ENCODE data around the gene GADD45A.

The GADD45A gene

GRCh38 chr1:67735806-67736627 lies 51.0 kb downstream of the GADD45A start (continued):
- no peak for TF ChIP-seq ZNF398 (tag by site-specific recombination; IDR thresholded peaks at IDR 0.05)
- TF ChIP-seq ZNF670 (tag by site-specific recombination; IDR thresholded peaks at IDR 0.05; ENCODE audit: low read depth) = no peak
- TF ChIP-seq ZEB2 (tag by site-specific recombination; IDR thresholded peaks at IDR 0.05) = no peak
- TF ChIP-seq SALL2 (tag by site-specific recombination; IDR thresholded peaks at IDR 0.05; ENCODE audit: borderline replicate concordance) = no peak
- no peak for TF ChIP-seq KLF8 (tag by site-specific recombination; IDR thresholded peaks at IDR 0.05)
- 0 out of 2 replicates have a peak, but pooled peaks have one; percentile 16 for TF ChIP-seq IKZF3 (tag by site-specific recombination; IDR thresholded peaks at IDR 0.05)
- peak; percentile 25 for TF ChIP-seq SP7 (tag by site-specific recombination; IDR thresholded peaks at IDR 0.05)
- no peak for TF ChIP-seq HOXD13 (CRISPR knock-in tag; IDR thresholded peaks at IDR 0.05; ENCODE audit: borderline replicate concordance)
- 0 out of 2 replicates have a peak, but pooled peaks have one; percentile 31 for TF ChIP-seq ZBTB20 (tag by site-specific recombination; IDR thresholded peaks at IDR 0.05)
- TF ChIP-seq ZBTB44 (tag by site-specific recombination; IDR thresholded peaks at IDR 0.05) = no peak
- TF ChIP-seq ZBTB26 (tag by site-specific recombination; optimal IDR thresholded peaks at IDR 0.05) = no peak
- no peak for TF ChIP-seq ELK4 (IDR thresholded peaks at IDR 0.05; ENCODE audit: borderline replicate concordance, low read depth, low read length)
- peak; percentile 59; the same call in 1 of the 2 replicates for TF ChIP-seq PRDM1 (tag by site-specific recombination; IDR thresholded peaks at IDR 0.05)
- TF ChIP-seq ZNF155 (tag by site-specific recombination; IDR thresholded peaks at IDR 0.05) = no peak
- no peak for TF ChIP-seq ZNF510 (tag by site-specific recombination; IDR thresholded peaks at IDR 0.05; ENCODE audit: insufficient replicate concordance)
- TF ChIP-seq ZNF830 (tag by site-specific recombination; IDR thresholded peaks at IDR 0.05; ENCODE audit: low read depth) = no peak
- no peak for TF ChIP-seq YY1 (tag by site-specific recombination; IDR thresholded peaks at IDR 0.05)
- no peak for TF ChIP-seq KLF10 (tag by site-specific recombination; IDR thresholded peaks at IDR 0.05)
- peak; percentile 86 for TF ChIP-seq EGR2 (tag by site-specific recombination; IDR thresholded peaks at IDR 0.05; ENCODE audit: low read depth)
- no peak for TF ChIP-seq ZNF202 (tag by site-specific recombination; IDR thresholded peaks at IDR 0.05; ENCODE audit: borderline replicate concordance)
- no peak for TF ChIP-seq ZNF513 (tag by site-specific recombination; IDR thresholded peaks at IDR 0.05)
- no peak for TF ChIP-seq HIC1 (tag by site-specific recombination; IDR thresholded peaks at IDR 0.05)
- TF ChIP-seq ZNF324 (tag by site-specific recombination; IDR thresholded peaks at IDR 0.05) = no peak
- TF ChIP-seq ZNF658 (tag by site-specific recombination; IDR thresholded peaks at IDR 0.05) = no peak
- no peak for TF ChIP-seq ZNF433 (tag by site-specific recombination; IDR thresholded peaks at IDR 0.05; ENCODE audit: low read depth)
- no peak for TF ChIP-seq TSHZ1 (tag by site-specific recombination; IDR thresholded peaks at IDR 0.05; ENCODE audit: borderline replicate concordance)
